ENCODE results near the gene VWC2. TPM values are rescaled to one million over a fixed set of nuclear protein-coding genes. Genes with fewer than 3 reads are reported as not detected.
"Not testable (repeated sequence)": the region's sequence is repeated elsewhere in the genome, so short reads cannot be mapped to it uniquely, and the experiment has no call there.

Gene VWC2
- total RNA-seq, 6 experiments from 2014 or later: not detected

GRCh38 chr7:49848211-49848841 is 74.9 kb downstream of the VWC2 start:
- Mint-ChIP-seq H3K4me3 (no peak overlapping the region), H3K27me3 (ENCODE audit: insufficient read depth) (no peaks in the 10 kb centered on the region), H3K9me3 (peaks cover 20% of the 10 kb centered on the region), H3K27ac (no peak overlapping the region), H3K4me1 (ENCODE audit: low read depth) (no peaks in the 10 kb centered on the region), H3K36me3 (ENCODE audit: low read depth) (no peaks in the 10 kb centered on the region)
- DNase-seq: no peak
- no peak for TF ChIP-seq CTCF (IDR thresholded peaks at IDR 0.05)

GRCh38 chr7:49850921-49851613 is 77.6 kb downstream of the VWC2 start:
- Mint-ChIP-seq H3K36me3 (ENCODE audit: low read depth) (no peaks in the 10 kb centered on the region), H3K9me3 (peaks cover 16% of the 10 kb centered on the region), H3K27me3 (ENCODE audit: insufficient read depth) (no peaks in the 10 kb centered on the region), H3K4me1 (ENCODE audit: low read depth) (no peaks in the 10 kb centered on the region), H3K27ac (no peak overlapping the region), H3K4me3 (no peak overlapping the region)
- no peak for TF ChIP-seq CTCF (IDR thresholded peaks at IDR 0.05)
- DNase-seq: no peak

- peaks cover 16% of the 10 kb centered on the region for H3K9me3 Mint-ChIP-seq
- not testable (repeated sequence) for H3K27me3 Mint-ChIP-seq (ENCODE audit: insufficient read depth); H3K4me1 Mint-ChIP-seq (ENCODE audit: low read depth); H3K36me3 Mint-ChIP-seq (ENCODE audit: low read depth); H3K4me3 Mint-ChIP-seq; H3K27ac Mint-ChIP-seq; DNase-seq
These were observed 78.1 kb downstream of the VWC2 start for GRCh38 chr7:49851614-49851934.

- Mint-ChIP-seq H3K27me3 (ENCODE audit: insufficient read depth) (no peaks in the 10 kb centered on the region), H3K27ac (no peak overlapping the region), H3K36me3 (ENCODE audit: low read depth) (no peaks in the 10 kb centered on the region), H3K4me1 (ENCODE audit: low read depth) (no peaks in the 10 kb centered on the region), H3K4me3 (no peak overlapping the region), H3K9me3 (peaks cover 14% of the 10 kb centered on the region)
- TF ChIP-seq CTCF (IDR thresholded peaks at IDR 0.05): peak; percentile 72
- DNase-seq: peak; percentile 40
These were observed 79.4 kb downstream of the VWC2 start for GRCh38 chr7:49852619-49853462.

- Mint-ChIP-seq H3K36me3 (ENCODE audit: low read depth) (no peaks in the 10 kb centered on the region), H3K27me3 (ENCODE audit: insufficient read depth) (no peaks in the 10 kb centered on the region), H3K27ac (no peak overlapping the region), H3K9me3 (peaks cover 8% of the 10 kb centered on the region), H3K4me3 (no peak overlapping the region), H3K4me1 (ENCODE audit: low read depth) (no peaks in the 10 kb centered on the region)
- no peak for TF ChIP-seq CTCF (IDR thresholded peaks at IDR 0.05)
- no peak for DNase-seq
These were observed 82.0 kb downstream of the VWC2 start for GRCh38 chr7:49855281-49855980.

Data from HFFc6 (cell line).